Measurements from ENCODE around the gene F10. TPM values are rescaled to one million over a fixed set of nuclear protein-coding genes. Genes with fewer than 3 reads are reported as not detected.

The F10 gene
- total and polyA plus RNA-seq, 11 donors = 2.4 to 13.6 (median 9.2) TPM

DNA sequence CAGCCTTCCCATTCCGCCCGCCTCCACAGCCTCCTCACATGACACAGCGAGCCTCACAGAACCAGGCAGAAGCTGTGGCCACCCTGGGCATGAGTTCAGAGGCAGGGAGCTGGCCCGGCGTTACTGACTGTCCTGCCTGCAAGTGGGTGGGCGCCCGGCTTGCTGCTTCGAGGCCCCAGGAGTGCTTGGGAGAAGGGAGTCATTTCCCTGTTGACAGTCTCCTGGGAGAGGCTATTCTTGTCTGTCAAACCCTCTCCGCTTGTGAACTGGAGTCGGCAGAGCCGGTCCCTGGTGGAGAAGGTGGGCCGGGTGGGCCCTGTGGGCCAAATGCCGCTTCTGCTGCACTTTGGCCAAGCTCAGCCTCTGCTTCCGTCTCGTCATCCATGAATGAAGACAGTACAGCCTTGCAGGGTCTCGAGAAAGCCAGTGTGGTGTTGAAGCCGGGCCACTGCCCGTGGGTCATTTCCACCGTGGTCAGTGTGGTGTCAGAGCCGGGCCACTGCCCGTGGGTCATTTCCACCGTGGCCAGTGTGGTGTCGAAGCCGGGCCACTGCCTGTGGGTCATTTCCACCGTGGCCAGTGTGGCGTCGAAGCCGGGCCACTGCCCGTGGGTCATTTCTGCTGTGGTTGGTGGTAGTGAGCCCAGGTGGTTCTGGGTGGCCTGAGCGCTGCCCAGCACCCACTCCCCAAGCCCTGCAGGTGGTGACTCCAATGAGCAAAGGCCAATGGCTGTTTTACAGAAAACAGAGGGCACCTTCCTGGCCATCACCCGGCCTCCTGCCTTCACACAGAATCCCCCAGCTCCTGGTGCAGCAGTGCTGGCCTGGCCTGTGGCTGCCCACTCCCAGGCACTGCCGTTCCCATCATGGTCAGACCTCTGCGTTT lies 30.5 kb upstream of the F10 start:
- Histone ChIP-seq H3K27ac (no peak overlapping the region), H3K27me3 (no peaks in the 10 kb centered on the region), H3K9me3 (no peaks in the 10 kb centered on the region), H3K4me3 (no peak overlapping the region), H3K4me1 (no peaks in the 10 kb centered on the region), H3K36me3 (peaks cover 0 to 59% (median 25%) of the 10 kb centered on the region in 9 donors)
- WGBS, 4 donors = 86 to 90% (median 89%) methylated on average over 25 to 33 of the region's 33 CpGs
- ATAC-seq (peak in 1 of 4 donors; percentile 6), DNase-seq (peak in 3 of 5 donors; percentile 15 to 50 (median 18))
- intact Hi-C loops (cut with DNase I) = no loop called here
- TF ChIP-seq CTCF (IDR thresholded peaks at IDR 0.05) = no peak
- no peak for TF ChIP-seq POLR2A (IDR thresholded peaks at IDR 0.05)

GRCh38 chr13:113092776-113093579 lies 29.6 kb upstream of the F10 start:
- TF ChIP-seq POLR2A (IDR thresholded peaks at IDR 0.05) (no peak), CTCF (IDR thresholded peaks at IDR 0.05) (no peak)
- Histone ChIP-seq H3K27ac (no peak overlapping the region), H3K4me3 (no peak overlapping the region), H3K27me3 (no peaks in the 10 kb centered on the region), H3K4me1 (no peaks in the 10 kb centered on the region), H3K36me3 (peaks cover 0 to 55% (median 20%) of the 10 kb centered on the region in 9 donors), H3K9me3 (no peaks in the 10 kb centered on the region)
- intact Hi-C loops (cut with DNase I) = no loop called here
- WGBS, 4 donors = 92 to 94% (median 93%) methylated on average over 16 to 25 of the region's 25 CpGs
- DNase-seq = peak in 3 of 5 donors; percentile 11 to 58 (median 11)
- ATAC-seq = peak in 1 of 4 donors; percentile 2

DNA sequence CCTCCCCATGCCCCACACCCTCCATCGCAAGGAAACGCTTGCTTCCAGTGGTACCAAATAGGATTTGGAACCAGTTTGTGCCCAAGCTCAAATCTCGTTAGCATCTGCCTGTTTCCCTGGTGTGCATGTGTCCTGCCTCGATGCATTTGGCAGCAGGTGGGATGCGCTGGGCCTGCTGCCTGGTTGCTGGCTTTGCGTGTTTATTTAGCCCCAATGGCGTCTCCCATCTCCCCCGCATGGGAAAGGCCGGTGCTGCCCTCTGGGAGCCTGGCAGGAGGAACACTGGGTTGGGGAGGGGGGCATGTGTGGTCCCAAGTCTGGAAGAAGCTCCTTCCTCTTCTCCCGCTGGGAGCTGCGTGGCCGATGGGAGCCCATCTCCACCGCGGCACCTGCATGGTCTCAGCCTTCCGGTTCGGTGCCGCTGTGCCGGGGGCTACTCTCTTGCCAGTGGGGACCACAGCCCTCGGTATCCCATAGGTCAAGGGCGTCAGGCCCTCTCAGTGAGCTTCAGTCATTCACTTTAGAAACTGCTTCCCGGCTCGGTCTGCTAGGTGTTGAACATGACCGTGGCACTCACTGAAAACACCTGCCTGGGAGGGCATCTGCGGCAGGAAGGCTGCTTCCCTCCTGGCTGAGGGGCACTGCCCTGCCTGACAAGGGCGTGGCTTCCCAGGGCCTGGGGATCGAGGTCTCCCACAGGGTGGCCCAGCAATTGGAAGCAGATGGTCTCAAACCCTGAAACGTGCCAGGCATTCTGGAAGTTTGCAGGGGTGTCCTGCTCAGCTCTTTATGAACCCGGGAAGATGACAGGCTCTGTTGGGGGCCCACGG lies 28.8 kb upstream of the F10 start:
- no peak for TF ChIP-seq CTCF (IDR thresholded peaks at IDR 0.05)
- TF ChIP-seq POLR2A (IDR thresholded peaks at IDR 0.05) = no peak
- no peak overlapping the region for H3K4me3 ChIP-seq
- H3K4me1 ChIP-seq = no peaks in the 10 kb centered on the region
- H3K27ac ChIP-seq = no peak overlapping the region
- intact Hi-C loops (cut with DNase I) = no loop called here
- no peaks in the 10 kb centered on the region for H3K27me3 ChIP-seq
- DNase-seq = peak in 3 of 5 donors; percentile 15 to 59 (median 16)
- H3K36me3 ChIP-seq = peaks cover 0 to 54% (median 12%) of the 10 kb centered on the region in 9 donors
- 84 to 90% (median 86%) methylated on average over 20 to 29 of the region's 29 CpGs for WGBS, 4 donors
- H3K9me3 ChIP-seq = no peaks in the 10 kb centered on the region
- ATAC-seq = no peak

Data from heart left ventricle (tissue), 16 donors.